HEK293 (cell line): ENCODE results near the gene MPV17.

ENCODE experiments used
- ZNF223 ChIP-seq: fragments of 450-650 bp; formaldehyde crosslinking; IDR thresholded peaks from 2 replicates; pipeline ENCODE4 v1.5.1; 2016; ENCODE audit warnings: missing biosample characterization, missing genetic modification characterization
- ZNF677 ChIP-seq: fragments of 450-650 bp; IDR thresholded peaks from 2 replicates; pipeline ENCODE4 v1.5.0; 2018; ENCODE audit warnings: missing biosample characterization, mild to moderate bottlenecking, missing genetic modification characterization, moderate library complexity
- TF ChIP-seq, protein P1 (sequence below): fragments of 450-650 bp; formaldehyde crosslinking; IDR thresholded peaks from 2 replicates; pipeline ENCODE4 v1.5.1; 2016; ENCODE audit warnings: missing biosample characterization, missing genetic modification characterization
- TF ChIP-seq, protein P2 (sequence below): fragments of 450-650 bp; formaldehyde crosslinking; IDR thresholded peaks from 2 replicates; pipeline ENCODE4 v1.5.1; 2017; ENCODE audit warnings: missing biosample characterization, missing genetic modification characterization

DNA sequence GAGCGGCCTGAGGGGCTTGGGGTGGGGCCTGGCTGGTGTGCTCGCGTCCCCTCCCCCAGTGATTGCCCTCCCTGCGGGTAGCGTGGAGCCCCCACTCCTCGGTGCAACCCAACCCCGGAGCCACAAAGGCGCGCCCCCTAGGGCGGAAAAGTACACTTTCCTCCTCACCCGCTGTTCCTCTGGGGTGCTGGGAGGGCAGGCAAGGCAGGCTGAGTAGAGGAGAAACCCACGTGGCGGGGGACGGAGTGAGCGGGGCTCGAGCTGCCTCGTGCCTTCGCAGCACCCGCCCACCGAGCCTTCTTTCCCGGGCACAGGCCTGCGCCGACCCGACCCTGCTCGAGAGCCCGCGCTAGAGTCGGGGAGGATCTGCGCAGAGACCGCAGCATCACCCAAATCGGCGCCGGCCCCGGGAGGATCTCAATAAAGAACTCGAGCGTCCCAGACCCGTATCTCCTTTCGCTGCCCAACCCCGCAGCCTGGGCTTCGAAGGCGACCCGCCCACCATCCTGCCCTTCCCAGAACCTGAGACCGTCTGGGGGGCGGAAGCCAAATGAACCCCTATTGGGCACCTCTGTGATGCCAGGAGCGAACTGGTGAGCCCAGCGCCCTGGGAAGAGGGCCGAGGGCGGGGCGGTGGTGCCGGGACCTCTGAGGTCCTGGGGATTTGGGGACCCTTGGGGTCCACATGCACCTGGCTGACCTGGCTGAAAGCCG, 16.2 kb downstream of the MPV17 start:
- TF ChIP-seq, protein P1, sequence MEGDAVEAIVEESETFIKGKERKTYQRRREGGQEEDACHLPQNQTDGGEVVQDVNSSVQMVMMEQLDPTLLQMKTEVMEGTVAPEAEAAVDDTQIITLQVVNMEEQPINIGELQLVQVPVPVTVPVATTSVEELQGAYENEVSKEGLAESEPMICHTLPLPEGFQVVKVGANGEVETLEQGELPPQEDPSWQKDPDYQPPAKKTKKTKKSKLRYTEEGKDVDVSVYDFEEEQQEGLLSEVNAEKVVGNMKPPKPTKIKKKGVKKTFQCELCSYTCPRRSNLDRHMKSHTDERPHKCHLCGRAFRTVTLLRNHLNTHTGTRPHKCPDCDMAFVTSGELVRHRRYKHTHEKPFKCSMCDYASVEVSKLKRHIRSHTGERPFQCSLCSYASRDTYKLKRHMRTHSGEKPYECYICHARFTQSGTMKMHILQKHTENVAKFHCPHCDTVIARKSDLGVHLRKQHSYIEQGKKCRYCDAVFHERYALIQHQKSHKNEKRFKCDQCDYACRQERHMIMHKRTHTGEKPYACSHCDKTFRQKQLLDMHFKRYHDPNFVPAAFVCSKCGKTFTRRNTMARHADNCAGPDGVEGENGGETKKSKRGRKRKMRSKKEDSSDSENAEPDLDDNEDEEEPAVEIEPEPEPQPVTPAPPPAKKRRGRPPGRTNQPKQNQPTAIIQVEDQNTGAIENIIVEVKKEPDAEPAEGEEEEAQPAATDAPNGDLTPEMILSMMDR (tag by site-specific recombination) = no peak
- no peak for TF ChIP-seq ZNF677 (tag by site-specific recombination)
- TF ChIP-seq, protein P2, sequence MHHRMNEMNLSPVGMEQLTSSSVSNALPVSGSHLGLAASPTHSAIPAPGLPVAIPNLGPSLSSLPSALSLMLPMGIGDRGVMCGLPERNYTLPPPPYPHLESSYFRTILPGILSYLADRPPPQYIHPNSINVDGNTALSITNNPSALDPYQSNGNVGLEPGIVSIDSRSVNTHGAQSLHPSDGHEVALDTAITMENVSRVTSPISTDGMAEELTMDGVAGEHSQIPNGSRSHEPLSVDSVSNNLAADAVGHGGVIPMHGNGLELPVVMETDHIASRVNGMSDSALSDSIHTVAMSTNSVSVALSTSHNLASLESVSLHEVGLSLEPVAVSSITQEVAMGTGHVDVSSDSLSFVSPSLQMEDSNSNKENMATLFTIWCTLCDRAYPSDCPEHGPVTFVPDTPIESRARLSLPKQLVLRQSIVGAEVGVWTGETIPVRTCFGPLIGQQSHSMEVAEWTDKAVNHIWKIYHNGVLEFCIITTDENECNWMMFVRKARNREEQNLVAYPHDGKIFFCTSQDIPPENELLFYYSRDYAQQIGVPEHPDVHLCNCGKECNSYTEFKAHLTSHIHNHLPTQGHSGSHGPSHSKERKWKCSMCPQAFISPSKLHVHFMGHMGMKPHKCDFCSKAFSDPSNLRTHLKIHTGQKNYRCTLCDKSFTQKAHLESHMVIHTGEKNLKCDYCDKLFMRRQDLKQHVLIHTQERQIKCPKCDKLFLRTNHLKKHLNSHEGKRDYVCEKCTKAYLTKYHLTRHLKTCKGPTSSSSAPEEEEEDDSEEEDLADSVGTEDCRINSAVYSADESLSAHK (tag by site-specific recombination) = no peak
- TF ChIP-seq ZNF223 (tag by site-specific recombination) = no peak
